SIG-M5 treated with dmso at 0.1 percent for 504 hours (cell line): ENCODE results near the gene COL19A1.

Experiments
- DNase-seq: peaks from one replicate; lab custom pipeline; 2025; ENCODE audit not compliant: unreplicated experiment; lab: John Stamatoyannopoulos, UW

COL19A1 gene

GRCh38 chr6:70119218-70119835 is 253.0 kb downstream of the COL19A1 start:
- no peak for DNase-seq

DNA sequence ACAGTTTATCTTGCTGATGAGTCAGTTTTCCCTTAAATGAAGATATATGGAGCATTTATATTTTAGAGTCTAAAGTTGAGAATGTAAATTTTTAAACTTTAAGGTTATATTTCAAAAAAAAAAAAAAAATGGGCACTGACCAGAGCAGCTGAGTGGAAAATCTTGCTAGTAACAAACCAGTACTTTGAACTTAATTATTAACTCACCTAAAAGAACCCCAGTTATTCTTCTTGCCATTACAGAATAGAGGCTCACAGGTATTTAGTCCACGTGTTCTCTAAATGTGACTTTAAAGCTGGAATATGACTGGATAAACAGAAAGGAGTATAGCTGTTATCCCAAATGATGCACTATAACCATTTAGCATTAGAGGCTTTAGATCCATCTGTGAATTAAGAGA is 258.1 kb downstream of the COL19A1 start:
- no peak for DNase-seq

DNA sequence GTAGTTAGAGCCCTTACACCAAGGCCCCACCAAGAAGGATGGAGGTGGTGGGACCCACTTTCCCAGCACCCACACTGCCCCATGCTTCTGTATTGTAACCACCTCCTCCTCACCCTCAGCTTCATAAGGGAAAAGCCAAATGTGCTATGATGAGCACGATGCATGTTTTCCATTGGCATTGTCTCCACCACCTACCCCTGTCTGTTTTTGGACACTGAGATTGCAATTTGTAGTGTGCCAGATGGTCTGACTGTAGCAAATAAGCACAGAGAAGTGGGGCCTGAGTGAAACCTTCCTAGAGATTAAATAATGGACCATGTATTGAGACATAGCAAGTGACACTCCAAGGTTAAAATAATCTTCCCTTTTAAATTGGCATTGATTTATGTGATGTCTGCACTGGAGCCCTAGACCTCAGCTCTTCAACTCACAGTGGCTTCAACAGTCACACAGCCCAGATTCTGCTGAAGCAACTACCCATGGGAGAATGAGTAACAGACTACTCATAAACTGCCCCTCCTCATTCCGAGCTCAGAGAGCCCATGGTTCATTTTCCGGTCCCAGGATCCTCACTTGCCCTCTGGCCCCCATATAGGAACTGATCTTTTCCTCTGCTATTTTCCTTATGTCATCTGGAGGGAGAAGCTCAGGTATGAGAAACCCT is 258.7 kb downstream of the COL19A1 start:
- no peak for DNase-seq

GRCh38 chr6:70125602-70126001 is 259.2 kb downstream of the COL19A1 start:
- no peak for DNase-seq

GRCh38 chr6:70129341-70129740 is 263.0 kb downstream of the COL19A1 start:
- no peak for DNase-seq

DNA sequence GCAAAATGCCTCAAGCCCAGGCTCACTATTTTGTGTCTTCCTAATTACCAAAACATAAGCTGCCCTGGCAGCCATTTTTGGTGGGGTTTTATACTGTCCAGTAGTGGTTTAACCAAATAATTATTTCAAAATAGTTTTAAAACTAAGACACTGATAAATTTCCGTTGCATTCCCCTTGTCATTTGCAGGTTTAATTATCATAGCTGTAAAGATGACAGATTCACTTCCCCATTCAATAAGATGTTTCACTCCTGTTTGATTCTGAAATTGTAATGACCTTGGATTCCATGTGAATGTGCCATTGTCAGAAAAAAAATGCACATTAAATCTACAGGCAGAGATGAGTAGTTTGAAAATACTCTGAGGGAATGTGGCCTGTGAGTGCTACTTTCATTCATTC is 264.5 kb downstream of the COL19A1 start:
- DNase-seq: no peak

DNA sequence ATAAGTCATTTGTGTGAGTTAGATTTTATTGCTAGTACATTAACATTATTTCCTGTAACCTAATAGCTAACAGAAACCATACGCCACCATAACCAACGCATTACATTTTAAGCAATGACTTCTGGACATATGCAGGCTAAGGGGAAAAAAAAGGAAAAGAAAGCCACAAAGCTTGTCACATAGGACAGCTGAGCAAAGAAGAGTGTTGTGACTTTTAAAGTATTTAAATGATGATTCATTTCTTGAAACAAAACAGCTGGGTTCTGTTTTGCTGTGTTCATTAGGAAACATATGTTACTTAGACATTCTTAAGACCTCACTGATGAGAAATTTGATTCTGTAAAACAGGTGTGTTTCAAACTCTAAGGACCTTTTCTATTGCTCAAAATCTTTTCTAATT is 265.2 kb downstream of the COL19A1 start:
- DNase-seq: no peak

DNA sequence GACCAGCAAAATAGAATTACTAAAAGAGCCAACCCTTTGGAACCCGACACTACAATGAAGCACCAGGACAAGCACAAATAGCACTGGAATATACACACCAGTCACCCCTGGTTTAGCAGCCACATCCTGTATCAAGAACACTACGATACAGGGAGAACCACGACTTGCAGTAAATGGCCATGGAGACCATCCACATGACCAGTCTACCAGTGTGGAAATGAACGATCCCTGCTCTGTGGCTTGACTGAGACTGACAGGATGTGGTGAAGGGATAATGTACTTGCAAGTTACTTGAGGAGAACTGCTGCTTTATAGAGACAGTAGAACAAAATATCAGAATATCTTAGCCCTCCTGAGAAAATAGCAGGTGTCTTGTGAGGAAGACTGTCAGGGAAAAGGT is 266.9 kb downstream of the COL19A1 start:
- DNase-seq: no peak

DNA sequence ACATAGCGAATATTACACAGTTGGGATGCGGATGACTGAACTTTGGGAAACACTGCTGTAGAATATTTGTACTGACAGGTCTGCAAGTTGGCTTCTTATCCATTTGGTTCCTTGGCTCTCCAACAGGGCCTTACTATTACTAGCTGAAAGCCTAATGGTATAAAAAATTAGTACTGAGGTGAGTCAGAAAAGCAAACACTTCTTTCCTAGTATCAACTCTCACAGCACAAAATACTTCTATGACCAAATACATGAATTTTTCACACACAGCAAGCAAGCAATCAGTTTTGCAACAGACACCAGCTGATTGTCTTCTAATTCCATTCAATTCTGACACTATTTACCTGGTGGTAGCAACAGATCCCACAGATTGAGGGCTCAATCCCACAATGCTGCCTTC is 268.2 kb downstream of the COL19A1 start:
- no peak for DNase-seq

DNA sequence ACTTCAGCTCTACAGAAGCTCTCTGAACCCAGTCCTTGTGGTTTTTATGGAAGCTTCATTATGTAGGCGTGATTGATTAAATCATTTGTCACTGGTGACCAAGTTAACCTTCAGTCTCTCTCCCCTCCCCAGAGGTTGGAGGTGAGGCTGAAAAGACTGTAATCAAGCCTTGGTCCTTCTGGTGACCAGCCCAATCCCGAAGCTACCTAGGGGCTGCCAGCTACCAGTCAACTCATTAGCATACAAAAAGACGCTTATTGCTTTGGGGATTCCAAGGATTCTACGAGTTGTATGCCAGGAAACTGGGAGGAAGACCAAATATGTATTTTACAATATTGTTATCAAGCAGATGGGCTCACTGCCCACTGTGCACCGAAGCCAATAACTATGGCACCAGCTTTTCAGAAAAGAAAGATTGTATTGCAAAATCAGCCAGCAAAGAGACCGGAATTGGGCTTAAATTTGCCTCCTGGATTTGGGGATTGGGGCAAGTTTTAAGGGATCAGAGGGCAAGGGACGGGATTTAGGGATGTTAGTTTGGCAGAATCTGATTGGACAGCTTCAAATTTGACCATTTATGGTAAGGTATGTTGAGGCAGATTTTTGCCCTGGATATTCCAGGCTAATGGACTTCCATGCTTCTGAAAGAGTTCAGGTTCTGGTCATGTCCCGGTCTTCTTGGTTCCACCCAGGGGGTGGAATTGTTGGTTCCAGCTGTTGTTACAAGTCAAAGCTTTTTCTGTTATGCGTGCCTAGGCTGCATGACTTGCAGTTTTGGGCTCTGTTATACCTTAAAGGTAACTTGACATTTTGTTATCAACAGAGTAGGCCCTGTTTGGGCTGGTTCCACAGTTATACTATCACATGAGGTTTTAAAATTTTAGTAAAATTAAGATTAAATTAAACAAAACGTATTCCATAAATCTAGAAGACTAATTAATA is 269.1 kb downstream of the COL19A1 start:
- DNase-seq: no peak

DNA sequence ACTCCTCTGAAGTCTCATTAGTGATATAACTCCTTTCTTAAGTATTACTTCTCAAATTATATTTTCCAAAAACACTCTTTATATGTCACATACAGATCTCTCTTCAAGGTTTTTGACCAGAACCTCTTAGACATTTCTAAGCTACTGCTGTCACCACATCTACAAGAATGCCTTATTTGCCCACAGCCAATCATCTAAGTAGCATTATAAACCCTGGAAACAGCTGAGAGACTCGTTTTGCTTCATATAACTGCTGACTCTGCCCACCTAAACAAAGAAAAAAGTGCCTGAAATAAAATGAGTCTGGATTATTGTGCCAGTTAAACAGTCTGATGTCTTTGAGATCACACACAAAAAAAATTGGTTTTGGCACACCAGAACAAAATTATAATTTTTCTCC is 270.6 kb downstream of the COL19A1 start:
- no peak for DNase-seq

DNA sequence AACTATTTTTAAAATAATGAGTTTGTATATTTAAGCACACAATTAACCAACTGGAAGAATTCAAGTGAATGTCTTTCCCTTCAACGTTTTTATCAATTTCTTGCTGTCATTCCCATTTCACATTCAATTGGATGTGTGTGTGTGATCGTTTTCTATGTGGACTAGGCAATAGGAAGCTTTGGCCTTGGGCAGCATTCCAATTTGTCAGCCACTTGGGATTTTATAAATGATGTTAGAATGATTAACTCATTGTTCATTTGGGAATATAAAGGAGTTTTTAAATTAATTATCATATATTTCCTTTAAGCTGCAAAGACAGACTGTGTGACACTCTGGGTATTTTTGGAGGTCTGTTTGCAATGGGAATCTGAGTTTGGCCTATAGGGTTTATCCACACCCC is 274.1 kb downstream of the COL19A1 start:
- DNase-seq: no peak

DNA sequence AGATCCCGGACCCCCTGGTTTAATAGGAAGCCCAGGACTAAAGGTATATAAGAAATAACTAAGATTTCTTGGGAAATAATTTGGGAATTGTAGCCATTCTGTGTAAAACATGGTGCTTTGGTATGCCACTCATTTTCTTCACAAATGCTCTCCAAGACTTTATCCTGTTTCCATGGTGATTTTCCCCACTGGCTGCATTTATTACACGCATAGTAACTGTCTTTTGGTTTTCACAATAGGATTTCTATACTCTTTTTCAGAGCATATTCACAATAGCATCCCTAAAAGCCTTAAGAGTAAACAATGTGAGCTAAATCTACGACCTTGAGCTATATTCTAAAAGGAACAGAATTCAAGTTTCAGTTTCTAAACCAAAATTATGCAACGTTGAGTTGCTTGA is 275.7 kb downstream of the COL19A1 start:
- no peak for DNase-seq

DNA sequence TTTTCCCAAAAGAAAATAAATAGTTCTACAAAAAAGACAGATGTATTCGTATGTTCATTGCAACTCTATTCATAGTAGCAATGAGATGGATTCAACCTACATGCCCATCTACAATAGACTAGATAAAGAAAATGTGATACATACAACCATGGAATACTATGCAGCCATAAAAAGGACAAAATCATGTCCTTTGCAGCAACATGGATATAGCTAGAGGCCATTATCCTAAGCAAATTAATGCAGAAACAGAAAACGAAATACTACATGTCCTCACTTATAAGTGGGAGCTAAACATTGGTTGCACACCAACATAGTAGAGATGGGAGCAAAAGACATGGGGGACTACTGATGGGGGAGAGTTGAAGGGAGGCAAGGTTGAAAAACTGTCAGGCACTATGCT is 278.8 kb downstream of the COL19A1 start:
- DNase-seq: no peak

DNA sequence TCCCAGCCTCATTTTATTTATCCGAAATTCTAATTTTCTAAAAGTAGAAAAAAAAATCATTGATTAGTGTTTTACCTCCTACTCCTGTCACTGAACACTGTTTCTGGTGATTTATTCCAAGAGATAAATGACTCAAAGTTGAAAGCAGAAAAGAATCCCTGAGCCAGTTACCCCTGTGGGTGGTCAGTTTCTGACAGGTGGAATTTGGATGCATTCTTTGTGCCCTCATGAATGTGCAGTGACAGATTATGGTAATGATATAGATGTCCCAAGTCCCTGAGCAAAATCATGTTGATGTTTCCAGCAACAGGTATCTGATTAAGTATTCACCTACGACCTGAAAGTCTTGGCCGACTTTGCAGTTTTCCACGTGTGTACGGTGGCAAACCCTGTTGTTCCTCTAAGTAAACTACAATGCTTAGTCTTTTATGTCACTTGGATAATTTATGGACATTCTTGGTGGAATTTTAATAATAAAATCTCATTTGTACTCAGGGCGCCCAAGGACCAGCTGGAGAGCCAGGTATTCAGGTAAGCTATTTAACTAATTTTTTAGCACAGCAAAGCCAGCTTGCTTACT is 282.9 kb downstream of the COL19A1 start:
- no peak for DNase-seq

GRCh38 chr6:70150521-70150920 is 284.2 kb downstream of the COL19A1 start:
- no peak for DNase-seq

DNA sequence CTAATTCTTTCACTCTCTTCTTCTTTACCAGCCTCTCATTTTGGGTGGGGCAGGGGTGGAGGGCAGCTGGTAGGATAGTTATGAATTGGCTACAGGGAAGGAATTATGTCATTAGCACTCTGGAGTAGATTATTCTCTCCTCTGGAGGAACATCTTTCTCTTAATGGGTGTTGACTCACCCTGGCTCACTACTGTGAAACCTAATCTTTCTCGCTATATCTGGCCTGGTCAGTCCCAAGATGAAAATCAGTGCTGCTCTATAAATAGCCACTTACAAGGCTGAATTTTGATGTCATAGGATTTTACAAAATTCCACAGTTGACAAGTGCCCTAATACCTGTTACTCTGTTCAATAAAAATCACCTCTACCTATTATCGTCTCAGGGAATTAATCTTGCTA is 285.3 kb downstream of the COL19A1 start:
- DNase-seq: no peak

- no peak for DNase-seq
These were observed 286.4 kb downstream of the COL19A1 start for GRCh38 chr6:70152786-70153185.

DNA sequence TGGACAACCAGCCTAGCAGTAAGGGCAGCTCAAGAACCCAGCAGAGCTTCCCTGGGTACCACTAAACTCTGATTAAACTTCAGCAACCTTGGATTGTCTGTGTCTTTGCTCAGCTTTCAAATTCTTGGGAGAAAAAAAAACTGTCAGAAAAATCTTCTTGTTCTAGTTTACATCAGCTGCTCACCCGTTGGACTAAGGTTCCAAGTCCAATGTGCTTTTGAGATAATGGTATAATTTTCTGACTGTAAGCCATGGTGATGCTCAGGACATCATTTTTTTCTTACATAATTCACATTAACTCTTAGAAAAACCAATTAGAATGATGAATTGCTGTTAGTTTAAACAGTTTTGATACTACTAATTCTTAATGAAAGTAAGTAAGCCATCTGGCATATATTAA is 290.7 kb downstream of the COL19A1 start:
- no peak for DNase-seq

- no peak for DNase-seq
These were observed 293.9 kb downstream of the COL19A1 start for GRCh38 chr6:70160276-70160675.

GRCh38 chr6:70162972-70163371 is 296.6 kb downstream of the COL19A1 start:
- no peak for DNase-seq

- DNase-seq: no peak
These were observed 297.4 kb downstream of the COL19A1 start for GRCh38 chr6:70163795-70164194.
